Adrenal gland (tissue), 5 donors: Measurements from ENCODE around the gene RERG.

Experiments
- CTCF ChIP-seq, 6 experiments: fragments of 450-650 bp in 4 of 6; fragments of 200-600 bp in 2 of 6; sonication (generic) in 1 of 6; IDR thresholded peaks; 1 replicate in 5 of 6; 2 replicates in 1 of 6; pipeline versions ENCODE4 v1.5.1 to v1.8.0; 2016 to 2021; ENCODE audit warnings: antibody characterized with exemption in 6 of 6, mild to moderate bottlenecking in 2 of 6, moderate library complexity in 1 of 6
- POLR2A ChIP-seq, 2 donors: fragments of 450-650 bp; IDR thresholded peaks; one replicate each; pipeline ENCODE4 v1.6.1; 2017; ENCODE audit warnings: antibody characterized with exemption in 2 of 2, mild to moderate bottlenecking in 2 of 2, moderate library complexity in 1 of 2
- donor health status: DM: no; HTN: no; CAD: no.

GRCh38 chr12:15225136-15225862 lies 4.1 kb upstream of the RERG start:
- TF ChIP-seq POLR2A (IDR thresholded peaks at IDR 0.05) (no peak), CTCF (IDR thresholded peaks at IDR 0.05) (no peak)
